Mucosa of gallbladder (tissue), 1 donor: ENCODE measurements around the gene BTNL8. TPM values are rescaled to one million over a fixed set of nuclear protein-coding genes. Genes with fewer than 3 reads are reported as not detected.

Source experiments
- DNase-seq: peaks from one replicate; pipeline ENCODE4 v3.0.0-alpha.2; 2020; ENCODE audit warnings: low spot score
- total RNA-seq: library from RNA; stranded (reverse); gene quantifications from one replicate; pipeline ENCODE4 v1.2.1, GENCODE V29; 2021
- donor health status: DM: no; HTN: no; CAD: no.

BTNL8 gene
- total RNA-seq, 1 donor from 2014 or later, result 47.3 TPM

DNA sequence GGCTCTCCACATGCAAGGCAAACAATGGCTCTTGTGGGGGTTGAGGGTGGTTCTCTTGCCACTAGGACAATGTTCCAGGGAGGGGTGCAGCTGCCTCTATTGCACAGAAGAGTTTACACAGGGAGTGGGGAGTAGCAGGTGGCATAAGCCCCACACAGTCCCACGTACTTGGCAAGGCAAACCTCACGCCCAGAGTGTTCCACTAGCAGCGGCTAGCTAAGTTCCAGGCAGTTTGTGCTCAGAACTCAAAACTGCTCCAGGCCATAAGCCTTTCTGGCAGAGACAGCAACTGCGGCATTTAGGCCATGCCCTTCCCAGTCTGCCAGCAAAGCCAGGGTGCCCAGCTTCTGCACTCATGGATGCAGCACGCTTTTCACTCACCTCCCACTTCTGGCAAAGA lies 60.7 kb downstream of the BTNL8 start:
- DNase-seq, result no peak

GRCh38 chr5:180960209-180960608 lies 61.2 kb downstream of the BTNL8 start:
- DNase-seq, result no peak

- DNase-seq, result no peak
Measured at GRCh38 chr5:180969406-180969805, 70.4 kb downstream of the BTNL8 start.

- no peak for DNase-seq
Measured at GRCh38 chr5:180970336-180970735, 71.4 kb downstream of the BTNL8 start.

- no peak for DNase-seq
Measured at GRCh38 chr5:180970875-180971274, 71.9 kb downstream of the BTNL8 start.

- DNase-seq, result no peak
Measured at GRCh38 chr5:180974612-180975315, 75.8 kb downstream of the BTNL8 start.

DNA sequence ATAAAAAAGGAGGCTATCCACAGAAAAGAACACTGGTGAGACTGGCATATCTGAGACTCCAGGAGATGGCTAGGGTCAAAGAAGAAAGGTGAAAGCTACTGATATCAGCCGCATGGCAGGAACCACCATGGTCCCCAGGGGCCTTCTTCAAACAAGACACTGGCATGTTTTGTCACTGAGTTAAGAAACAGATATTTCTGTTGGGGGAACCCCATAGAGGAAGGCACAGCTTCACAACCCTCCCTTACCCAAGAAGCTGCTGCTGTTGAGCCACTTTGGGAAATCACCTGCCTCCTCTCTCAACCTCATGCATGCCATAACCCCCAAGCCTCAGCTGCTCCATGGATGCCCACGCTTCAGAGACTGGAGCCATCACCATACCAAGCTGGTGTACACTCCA lies 76.4 kb downstream of the BTNL8 start:
- DNase-seq, result no peak

DNA sequence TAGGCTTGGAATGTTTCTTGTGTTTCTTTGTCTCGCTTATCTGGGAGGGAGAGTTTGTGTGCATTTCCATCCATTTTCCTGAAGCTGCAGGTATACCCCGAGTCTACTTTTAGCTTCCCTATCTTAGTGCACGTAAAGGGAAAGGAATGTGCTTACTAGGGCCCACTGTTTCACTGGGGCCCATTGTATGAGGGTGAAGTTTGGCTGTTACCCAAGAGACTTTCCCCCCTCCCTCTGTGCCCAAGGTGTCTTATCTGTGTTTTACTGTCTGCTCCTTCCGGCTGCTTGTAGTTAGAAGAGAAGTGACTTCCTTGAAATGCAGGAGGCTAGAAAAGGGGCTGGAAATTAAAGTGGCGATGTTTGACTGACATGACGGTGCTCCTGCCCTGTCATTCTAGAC lies 77.6 kb downstream of the BTNL8 start:
- peak; percentile 73 for DNase-seq

- peak; percentile 57 for DNase-seq
Measured at GRCh38 chr5:180977852-180978251, 78.9 kb downstream of the BTNL8 start.

DNA sequence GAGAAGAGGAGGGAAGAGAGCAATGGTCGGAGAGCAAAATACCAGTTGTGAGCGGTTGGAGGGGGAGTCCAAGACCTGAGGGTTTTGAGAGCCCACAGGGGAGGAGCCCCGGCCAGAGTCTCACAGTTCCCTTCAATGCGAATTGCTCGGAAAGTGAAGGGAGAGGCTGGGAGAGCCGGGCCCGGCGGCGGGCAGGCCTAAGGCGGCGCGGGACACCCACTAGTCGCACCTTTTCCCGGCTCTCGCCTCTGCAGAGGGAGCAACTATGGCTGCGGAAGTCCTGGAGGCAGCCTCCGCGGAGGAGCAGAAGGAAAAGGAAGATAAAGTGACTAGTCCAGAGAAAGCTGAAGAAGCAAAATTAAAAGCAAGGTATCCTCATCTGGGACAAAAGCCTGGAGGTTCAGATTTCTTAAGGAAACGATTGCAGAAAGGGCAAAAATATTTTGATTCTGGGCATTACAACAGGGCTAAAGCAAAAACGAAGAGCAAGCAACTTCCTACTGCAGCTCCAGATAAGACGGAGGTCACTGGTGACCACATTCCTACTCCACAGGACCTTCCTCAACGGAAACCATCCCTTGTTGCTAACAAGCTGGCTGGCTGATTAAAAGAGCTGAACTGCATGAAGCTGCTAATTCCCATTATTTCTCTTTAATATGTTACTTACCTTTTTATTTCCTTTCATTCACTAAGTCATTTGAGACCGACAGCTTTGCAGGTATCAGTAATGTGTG lies 83.2 kb downstream of the BTNL8 start:
- no peak for DNase-seq

DNA sequence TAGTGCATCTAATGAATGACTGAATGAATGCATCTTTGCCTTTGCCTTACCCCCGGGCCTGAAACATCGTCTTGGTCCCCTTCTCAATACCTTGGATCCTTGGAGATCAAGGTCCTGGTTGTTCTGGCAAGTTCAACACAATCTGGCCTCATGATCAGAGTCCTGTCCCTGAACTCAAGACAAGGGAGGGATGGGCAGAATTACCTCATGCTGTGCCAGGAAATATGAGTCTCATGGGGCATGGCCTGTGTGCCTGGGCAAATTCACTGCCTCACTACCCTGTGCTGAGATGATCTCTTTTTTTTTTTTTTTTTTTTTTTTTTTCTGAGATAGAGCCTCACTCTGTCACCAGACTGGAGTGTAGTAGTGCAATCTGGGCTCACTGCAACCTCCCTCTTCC lies 89.1 kb downstream of the BTNL8 start:
- DNase-seq, result no peak

DNA sequence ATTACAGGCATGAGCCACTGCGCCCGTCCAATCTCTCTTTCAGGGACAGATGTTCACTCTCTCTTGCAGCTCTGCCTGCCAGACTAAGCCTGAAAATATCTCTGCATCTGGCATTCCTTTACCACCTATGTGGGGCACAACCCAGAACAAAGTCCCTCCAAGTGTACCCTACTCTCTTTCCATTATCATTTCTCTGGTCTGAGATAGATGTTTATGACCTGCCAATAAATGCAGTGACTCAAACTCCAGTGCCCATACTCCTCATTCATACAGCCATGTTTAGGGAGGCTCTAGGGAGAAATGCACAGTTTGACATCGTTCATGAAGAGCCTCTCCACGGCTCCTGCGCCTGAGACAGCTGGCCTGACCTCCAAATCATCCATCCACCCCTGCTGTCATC lies 89.6 kb downstream of the BTNL8 start, which contains the start of gene BTNL3:
Gene BTNL3, plus strand, starts transcription at position 255 of the 400 bp plus-strand sequence. CDS start 183 bp downstream, outside the sequence.
- no peak for DNase-seq

- no peak for DNase-seq
Measured at GRCh38 chr5:180990086-180990881, 91.3 kb downstream of the BTNL8 start.

DNA sequence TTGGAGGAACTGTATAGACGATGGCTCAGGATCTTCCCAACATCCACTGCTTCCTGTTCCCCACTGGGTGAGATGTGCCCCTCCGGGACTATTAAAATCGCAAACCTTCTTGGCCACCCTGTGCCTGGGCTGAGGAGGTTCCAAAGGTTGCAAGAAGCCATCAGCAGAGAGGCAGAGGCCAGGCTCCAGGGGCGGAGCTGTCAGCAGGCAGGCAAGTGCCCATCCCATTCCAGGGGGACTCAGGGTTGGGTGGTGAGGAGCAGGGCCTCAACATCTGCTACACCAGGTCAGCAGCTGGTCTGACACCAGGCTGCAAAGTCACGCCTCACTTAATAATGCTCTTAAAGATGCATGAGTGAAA lies 91.9 kb downstream of the BTNL8 start:
- DNase-seq, result no peak

Other genes with a start within 250 kb of the BTNL8 start
- 11.1 TPM for gene FLT4, start 249.6 kb upstream of the BTNL8 start, total RNA-seq
- not detected for gene OR2Y1, start 159.1 kb upstream of the BTNL8 start, total RNA-seq
- gene MGAT1, start 96.4 kb upstream of the BTNL8 start, total RNA-seq, result 145 TPM
- gene ZFP62, start 37.9 kb upstream of the BTNL8 start, total RNA-seq, result 34.7 TPM
- gene BTNL3, start 89.7 kb downstream of the BTNL8 start, total RNA-seq, result 0.09 TPM
- 11.5 TPM for gene BTNL9, start 141.1 kb downstream of the BTNL8 start, total RNA-seq
- gene OR2V1, start 232.0 kb downstream of the BTNL8 start, total RNA-seq, result not detected
- not detected for gene OR2V2, start 248.4 kb downstream of the BTNL8 start, total RNA-seq